Measurements from ENCODE around the gene ACBD6.
"Not testable (repeated sequence)": the region's sequence is repeated elsewhere in the genome, so short reads cannot be mapped to it uniquely, and the experiment has no call there.

The ACBD6 gene

DNA sequence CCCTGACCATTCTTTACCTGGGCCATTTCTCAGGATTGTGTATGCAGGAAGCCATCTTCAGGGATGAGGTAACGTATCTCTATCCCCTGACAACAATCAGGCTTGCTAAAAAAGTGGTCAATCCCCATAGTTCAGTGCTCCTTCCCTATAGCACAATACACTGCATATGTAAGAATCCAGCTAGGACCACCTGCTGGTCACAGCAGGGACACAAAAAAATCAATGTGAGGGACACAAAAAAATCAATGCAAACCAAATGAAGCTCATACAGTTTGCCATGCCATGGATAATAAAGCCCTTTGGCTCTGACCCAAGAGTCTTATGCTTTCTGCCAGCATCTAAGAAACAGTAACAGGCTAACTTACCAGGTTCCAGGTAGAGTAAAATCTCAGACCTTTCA lies 16.3 kb downstream of the ACBD6 start:
- no peak for DNase-seq

- no peak for DNase-seq
These were observed 17.9 kb downstream of the ACBD6 start for GRCh38 chr1:180484490-180484889.

DNA sequence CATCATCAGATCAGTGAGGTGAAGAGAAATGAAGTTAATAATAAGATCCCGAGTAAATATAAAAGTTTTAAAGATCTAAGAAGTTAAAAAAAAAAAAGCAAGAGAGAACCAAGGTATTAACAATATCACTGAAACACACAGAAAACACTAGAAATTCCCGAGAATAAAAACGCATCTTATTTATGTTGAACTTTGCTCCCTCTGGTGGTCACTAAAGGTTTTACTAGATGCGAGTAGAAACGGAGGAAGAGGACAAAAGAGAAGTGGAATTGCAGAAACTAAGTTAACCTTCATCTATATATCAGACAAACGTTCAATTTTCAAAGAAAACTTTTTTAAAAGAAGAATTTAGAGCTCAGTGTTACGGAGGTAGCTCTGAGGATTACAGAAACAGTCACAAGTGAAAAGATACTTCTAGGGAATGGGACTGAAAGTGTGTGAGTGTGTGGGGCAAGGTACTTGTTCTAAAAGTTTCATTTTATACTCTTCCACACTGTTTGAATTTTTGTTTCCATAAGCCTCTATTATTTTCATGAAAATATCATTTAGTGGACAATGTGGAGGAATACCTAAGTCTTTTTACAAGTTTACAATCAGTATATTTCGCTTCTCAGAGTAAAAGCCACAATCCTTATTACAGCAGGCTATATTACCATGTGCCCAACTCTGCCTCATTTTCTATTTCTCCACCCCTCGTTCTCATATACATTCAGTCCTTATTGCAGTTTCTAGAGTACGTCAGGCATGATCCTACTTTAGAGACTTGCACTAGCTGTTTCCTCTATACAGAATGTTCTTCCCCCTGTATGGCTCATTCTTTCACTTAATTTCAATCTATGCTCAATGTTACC lies 19.7 kb downstream of the ACBD6 start:
- no peak for DNase-seq

DNA sequence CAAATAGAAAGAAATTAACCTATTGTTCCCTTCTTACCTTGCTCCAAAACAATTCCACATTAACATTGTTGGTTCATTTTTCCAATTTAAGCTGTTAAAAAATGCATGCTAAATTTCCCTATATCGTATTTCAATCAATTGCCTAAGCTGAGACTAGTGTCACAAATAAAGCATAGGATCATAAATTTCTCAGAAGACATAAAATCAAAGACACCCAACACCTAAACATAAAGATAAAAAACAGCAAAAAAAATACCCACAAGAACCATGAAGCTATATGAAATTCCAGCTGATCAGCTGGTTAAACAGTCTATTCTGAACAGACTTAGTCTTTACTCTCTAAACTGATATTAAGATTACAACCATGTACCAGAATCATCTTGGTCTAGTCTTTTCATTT lies 32.3 kb downstream of the ACBD6 start:
- DNase-seq: no peak

GRCh38 chr1:180468311-180468710 lies 34.1 kb downstream of the ACBD6 start:
- DNase-seq: no peak

- DNase-seq: no peak
These were observed 40.3 kb downstream of the ACBD6 start for GRCh38 chr1:180462102-180462501.

- DNase-seq: not testable (repeated sequence)
These were observed 40.7 kb downstream of the ACBD6 start for GRCh38 chr1:180461682-180462081.

- no peak for DNase-seq
These were observed 43.6 kb downstream of the ACBD6 start for GRCh38 chr1:180458807-180459206.

- no peak for DNase-seq
These were observed 46.2 kb downstream of the ACBD6 start for GRCh38 chr1:180456191-180456590.

- no peak for DNase-seq
These were observed 50.9 kb downstream of the ACBD6 start for GRCh38 chr1:180451504-180451903.

GRCh38 chr1:180444522-180444921 lies 57.9 kb downstream of the ACBD6 start:
- DNase-seq: no peak

DNA sequence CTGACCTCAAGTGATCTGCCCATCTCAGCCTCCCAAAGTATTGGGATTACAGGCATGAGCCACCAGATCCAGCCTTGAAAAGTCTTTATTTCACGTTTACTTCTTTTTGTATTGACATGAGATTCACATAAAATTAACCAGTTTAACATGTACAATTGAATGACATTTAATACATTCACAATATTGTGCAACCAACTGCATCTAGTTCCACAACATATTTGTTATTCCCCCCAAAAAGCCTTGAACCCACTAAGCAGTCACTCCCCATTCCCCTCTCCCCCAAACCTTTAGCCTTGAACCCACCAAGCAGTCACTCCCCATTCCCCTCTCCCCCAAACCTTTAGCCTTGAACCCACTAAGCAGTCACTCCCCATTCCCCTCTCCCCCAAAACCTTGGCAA lies 62.0 kb downstream of the ACBD6 start:
- DNase-seq: no peak

DNA sequence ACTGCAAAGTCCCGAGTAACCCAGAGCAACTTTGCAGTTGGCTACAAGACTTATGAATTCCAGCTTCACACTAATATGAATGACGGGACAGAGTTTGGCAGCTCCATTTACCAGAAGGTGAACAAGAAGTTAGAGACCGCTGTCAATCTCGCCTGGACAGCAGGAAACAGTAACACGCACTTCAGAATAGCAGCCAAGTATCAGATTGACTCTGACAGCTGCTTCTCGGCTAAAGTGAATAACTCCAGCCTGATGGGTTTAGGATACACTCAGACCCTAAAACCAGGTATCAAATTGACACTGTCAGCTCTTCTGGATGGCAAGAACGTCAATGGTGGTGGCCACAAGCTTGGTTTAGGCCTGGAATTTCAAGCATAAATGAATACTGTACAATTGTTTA lies 66.8 kb downstream of the ACBD6 start:
- no peak for DNase-seq

DNA sequence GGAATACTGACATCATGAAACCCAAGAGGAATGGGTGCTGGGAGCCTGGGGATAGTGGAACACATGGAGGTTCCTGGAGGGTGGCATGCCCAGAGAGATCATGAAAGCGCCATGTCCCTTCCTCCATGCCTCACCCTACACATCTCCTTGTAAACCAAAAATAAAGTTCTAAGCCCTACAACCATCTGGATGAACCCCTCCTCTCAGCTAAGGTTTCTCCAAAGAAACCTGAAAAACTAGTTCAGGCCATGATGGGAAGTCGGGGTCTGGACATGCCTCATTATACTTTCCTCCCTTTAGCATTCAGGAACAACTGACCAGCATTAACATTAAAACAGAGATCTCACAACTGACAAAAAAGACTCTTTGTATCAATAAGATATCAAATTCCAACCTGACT lies 68.5 kb downstream of the ACBD6 start:
- no peak for DNase-seq

DNA sequence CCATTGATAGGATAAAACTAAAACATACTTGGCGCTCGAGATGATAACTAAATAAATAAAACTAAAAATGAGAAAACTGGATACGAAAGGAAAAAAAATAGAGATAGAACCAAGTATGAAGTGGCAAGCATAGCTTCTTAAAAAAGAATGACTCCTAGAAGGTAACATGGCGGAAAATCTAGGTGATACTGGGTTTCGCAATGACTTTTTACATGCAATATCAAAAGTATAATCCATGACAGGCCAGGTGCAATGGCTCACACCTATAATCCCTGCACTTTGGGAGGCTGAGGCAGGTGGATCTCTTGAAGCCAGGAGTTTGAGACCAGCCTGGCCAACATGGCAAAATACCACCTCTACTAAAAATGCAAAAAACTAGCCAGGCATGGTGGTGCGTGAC lies 70.7 kb downstream of the ACBD6 start:
- DNase-seq: no peak

- no peak for DNase-seq
These were observed 73.3 kb downstream of the ACBD6 start for GRCh38 chr1:180428782-180429695.

DNA sequence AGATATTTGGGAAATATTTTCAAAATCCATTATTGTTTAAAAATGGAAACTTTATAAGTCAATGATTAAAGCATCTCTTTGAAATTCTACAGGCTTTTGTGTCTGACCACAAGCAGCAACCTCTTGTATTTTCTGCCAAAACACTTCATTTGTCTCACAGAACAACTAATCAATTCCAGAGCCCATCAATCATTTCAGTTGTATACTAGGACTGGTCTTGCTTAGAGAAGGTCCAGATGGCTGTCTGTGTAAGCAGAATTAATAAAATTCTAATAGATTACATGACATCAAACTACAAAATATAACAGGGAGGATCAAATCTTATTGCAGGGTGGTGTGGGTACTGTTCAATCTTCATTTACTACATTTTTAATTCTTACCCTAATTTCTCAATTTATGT lies 76.4 kb downstream of the ACBD6 start:
- no peak for DNase-seq

- DNase-seq: no peak
These were observed 77.4 kb downstream of the ACBD6 start for GRCh38 chr1:180424848-180425457.

DNA sequence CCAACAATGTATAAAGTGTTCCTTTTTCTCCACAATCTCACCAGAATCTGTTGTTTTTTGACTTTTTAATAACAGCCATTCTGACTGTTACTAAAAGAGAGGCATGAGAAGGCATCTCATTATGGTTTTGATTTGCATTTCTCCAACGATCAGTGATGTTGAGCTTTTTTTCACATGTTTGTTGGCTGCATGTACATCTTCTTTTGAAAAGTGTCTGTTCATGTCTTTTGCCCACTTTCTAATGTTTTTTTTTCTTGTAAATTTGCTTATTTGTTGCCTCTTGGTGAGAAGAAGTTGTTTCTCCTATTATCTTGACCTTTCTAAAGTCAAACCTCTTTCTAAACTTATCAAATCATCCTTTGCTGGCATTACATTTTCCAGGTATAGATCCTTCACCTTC lies 80.8 kb downstream of the ACBD6 start:
- DNase-seq: no peak

- not testable (repeated sequence) for DNase-seq
These were observed 81.2 kb downstream of the ACBD6 start for GRCh38 chr1:180421145-180421544.

GRCh38 chr1:180415985-180416633 lies 86.3 kb downstream of the ACBD6 start:
- no peak for DNase-seq

GRCh38 chr1:180415236-180415848 lies 87.0 kb downstream of the ACBD6 start:
- DNase-seq: no peak

DNA sequence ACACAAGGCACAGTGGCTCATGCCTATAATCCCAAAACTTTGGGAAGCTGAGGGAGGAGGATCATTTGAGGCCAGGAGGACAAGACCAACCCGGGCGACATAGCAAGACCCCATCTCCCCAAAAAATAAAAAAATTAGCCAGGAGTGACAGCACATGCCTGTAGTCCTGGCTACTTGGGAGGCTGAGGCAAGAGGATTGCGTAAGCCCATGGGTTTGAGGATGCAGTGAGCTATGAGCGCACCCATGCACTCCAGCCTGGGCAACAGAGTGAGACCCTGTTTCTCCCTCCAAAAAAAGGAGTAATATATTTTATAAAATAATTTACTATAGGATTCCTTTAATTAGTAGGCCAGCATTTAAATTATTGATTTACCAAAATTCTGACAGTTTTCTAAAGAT lies 89.8 kb downstream of the ACBD6 start:
- no peak for DNase-seq

Measured in activated T-cell treated with anti-CD3 and anti-CD28 coated beads, Interleukin-2, amount 50 U/mL, for 1 hour (primary cell).